Testis (tissue), 3 donors: ENCODE data around the gene ZNF22. TPM values are rescaled to one million over a fixed set of nuclear protein-coding genes. Genes with fewer than 3 reads are reported as not detected.
A peak's percentile ranks its signal among the peaks of the same experiment; 100 is the strongest.

Source experiments
- DNase-seq: peaks from one replicate; pipeline ENCODE4 v3.0.0-alpha.2; 2019
- H3K27ac ChIP-seq, 2 donors: fragments of 200-600 bp; sonication (generic); one replicate each; pipeline ENCODE4 v1.5.1; 2019
- H3K27me3 ChIP-seq: fragments of 200-600 bp; sonication (generic); one replicate; pipeline ENCODE4 v1.5.1; 2019
- H3K36me3 ChIP-seq: fragments of 200-600 bp; sonication (generic); one replicate; pipeline ENCODE4 v1.5.1; 2017; ENCODE audit warnings: low read depth; ENCODE audit errors: missing control alignments
- H3K4me1 ChIP-seq: fragments of 200-600 bp; sonication (generic); one replicate; pipeline ENCODE4 v1.5.1; 2019
- H3K4me3 ChIP-seq, 2 donors: fragments of 200-600 bp; sonication (generic); one replicate each; pipeline ENCODE4 v1.5.1; 2017 to 2019
- H3K9me3 ChIP-seq: fragments of 200-600 bp; sonication (generic); one replicate; pipeline ENCODE4 v1.5.1; 2017
- CTCF ChIP-seq, 3 experiments: fragments of 450-650 bp in 2 of 3; fragments of 200-600 bp in 1 of 3; sonication (generic) in 1 of 3; IDR thresholded peaks; one replicate each; pipeline ENCODE4 v1.5.1; 2016 to 2019; ENCODE audit warnings: antibody characterized with exemption in 3 of 3, mild to moderate bottlenecking in 2 of 3, moderate library complexity in 1 of 3
- POLR2A ChIP-seq: fragments of 450-650 bp; IDR thresholded peaks from one replicate; pipeline ENCODE4 v1.6.1; 2017; ENCODE audit warnings: antibody characterized with exemption, mild to moderate bottlenecking, moderate library complexity
- WGBS, 2 donors: methylation state at CpG; one replicate each; pipeline ENCODE4 v1.1.5; 2018; 5-methylcytosine and 5-hydroxymethylcytosine counted together
- intact Hi-C: fragments of 100-400 bp; cut with DNase I; formaldehyde crosslinking; loops from one replicate; pipeline ENCODE4 v1.15.1; 2023; ENCODE audit warnings: low total_unique reads
- polyA plus RNA-seq: library from polyadenylated mRNA; stranded (reverse); fragments of 350-450 nt; fragmentation: Illumina TruSeq; extraction: RNeasy Lipid Tissue Mini Kit (QIAGEN cat#74804); gene quantifications from one replicate; pipeline ENCODE4 v1.2.3, GENCODE V29; 2014; ENCODE audit warnings: low read depth, low replicate concordance; ENCODE audit not compliant: insufficient read depth
- total RNA-seq, 2 donors: library from RNA; depleted of rRNA; stranded (reverse); fragments of >200 nt; gene quantifications; one replicate each; pipeline ENCODE4 v1.2.3, GENCODE V29; 2016

ZNF22 gene
- total and polyA plus RNA-seq, 3 donors from 2014 or later: 12.6 TPM

- no peaks in the 10 kb centered on the region for H3K36me3 ChIP-seq
- no peaks in the 10 kb centered on the region for H3K9me3 ChIP-seq
- H3K4me3 ChIP-seq: no peak overlapping the region
- TF ChIP-seq CTCF (IDR thresholded peaks at IDR 0.05): no peak
- TF ChIP-seq POLR2A: no peak
- H3K4me1 ChIP-seq: peaks cover 50% of the 10 kb centered on the region
- intact Hi-C loops: no loop called here
- H3K27me3 ChIP-seq: no peaks in the 10 kb centered on the region
- peak overlapping the region; percentile 66 to 81 for H3K27ac ChIP-seq
- WGBS, 2 donors: 59 to 79% methylated on average over 10 to 14 of the region's 15 CpGs
- DNase-seq: peak; percentile 90
These were observed 36.7 kb upstream of the ZNF22 start for GRCh38 chr10:44963772-44964633.

GRCh38 chr10:44965104-44965503 lies 35.6 kb upstream of the ZNF22 start:
- Histone ChIP-seq H3K4me3 (no peak overlapping the region), H3K9me3 (no peaks in the 10 kb centered on the region), H3K4me1 (peaks cover 50% of the 10 kb centered on the region), H3K27ac (peak overlapping the region in 1 of 2 donors; percentile 81), H3K36me3 (no peaks in the 10 kb centered on the region), H3K27me3 (no peaks in the 10 kb centered on the region)
- no peak for DNase-seq
- 96 to 100% methylated on average over 1 of the region's 1 CpG for WGBS, 2 donors
- intact Hi-C loops: no loop called here
- no peak for TF ChIP-seq CTCF (IDR thresholded peaks at IDR 0.05)

DNA sequence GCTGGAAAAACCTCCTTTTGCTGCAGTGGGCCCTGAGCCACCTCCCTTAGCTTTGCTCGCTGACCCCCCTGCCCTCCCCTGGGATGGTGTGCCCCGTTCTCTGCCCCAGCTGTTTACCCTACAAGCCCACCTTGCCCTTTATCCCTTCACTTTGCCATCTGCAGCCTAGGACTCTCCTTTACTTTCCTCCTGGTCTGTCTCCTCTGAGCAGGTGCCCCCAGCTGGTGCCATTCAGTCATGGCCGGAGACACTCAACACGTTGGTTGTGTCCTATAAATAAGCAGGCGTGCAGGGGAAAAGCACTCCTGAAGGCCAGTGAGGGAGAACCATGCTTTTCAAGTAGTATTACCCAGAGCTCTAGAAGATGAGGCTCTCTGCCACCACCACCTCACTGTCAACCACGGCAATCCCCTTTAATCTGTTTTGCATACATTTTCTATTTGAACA lies 35.0 kb upstream of the ZNF22 start:
- no peak for DNase-seq
- no peaks in the 10 kb centered on the region for H3K9me3 ChIP-seq
- H3K27me3 ChIP-seq: no peaks in the 10 kb centered on the region
- H3K4me1 ChIP-seq: peaks cover 50% of the 10 kb centered on the region
- TF ChIP-seq CTCF (IDR thresholded peaks at IDR 0.05) (no peak), POLR2A (no peak)
- 82 to 90% methylated on average over 6 of the region's 6 CpGs for WGBS, 2 donors
- H3K4me3 ChIP-seq: no peak overlapping the region
- H3K27ac ChIP-seq: peak overlapping the region in 1 of 2 donors; percentile 81
- intact Hi-C loops: no loop called here
- no peaks in the 10 kb centered on the region for H3K36me3 ChIP-seq

DNA sequence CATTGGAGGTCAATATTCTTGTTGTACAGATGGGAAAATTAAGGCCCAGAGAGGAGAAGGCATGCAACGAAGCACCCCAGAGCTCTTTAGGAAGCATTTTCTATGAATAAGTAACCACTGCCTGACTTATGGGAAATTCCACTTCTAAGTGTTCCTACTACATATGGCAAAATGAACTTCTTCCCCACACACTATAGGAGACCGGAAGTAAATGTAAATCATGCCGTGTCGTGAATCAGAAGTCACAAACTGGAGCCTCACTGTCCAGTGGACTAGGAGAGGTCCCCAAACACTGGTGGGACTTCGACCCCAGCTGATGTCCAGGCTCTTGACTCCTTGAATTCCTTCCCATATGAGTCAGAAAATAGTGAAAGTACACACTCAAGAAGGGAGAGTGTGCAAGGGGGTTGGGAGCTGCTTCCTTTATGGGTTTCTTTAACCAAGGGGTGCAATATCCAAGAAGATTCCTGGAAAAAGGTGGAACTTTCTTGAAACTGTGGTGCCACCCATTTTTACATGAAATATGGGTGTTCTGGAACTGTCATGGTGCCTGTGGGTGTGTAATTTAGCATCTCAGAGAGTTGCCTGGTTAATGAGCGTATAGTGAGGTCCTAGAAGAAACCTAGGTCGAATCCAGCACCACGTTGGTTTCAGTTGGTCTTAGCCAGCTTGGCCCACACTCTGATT lies 34.5 kb upstream of the ZNF22 start:
- intact Hi-C loops: no loop called here
- Histone ChIP-seq H3K36me3 (no peaks in the 10 kb centered on the region), H3K9me3 (no peaks in the 10 kb centered on the region), H3K4me3 (no peak overlapping the region), H3K27ac (peak overlapping the region in 1 of 2 donors; percentile 81), H3K4me1 (peaks cover 46% of the 10 kb centered on the region), H3K27me3 (no peaks in the 10 kb centered on the region)
- DNase-seq: no peak
- WGBS, 2 donors: 84 to 88% methylated on average over 8 of the region's 8 CpGs
- TF ChIP-seq POLR2A: no peak
- TF ChIP-seq CTCF (IDR thresholded peaks at IDR 0.05): no peak
